OCI-LY1 (cell line): Measurements from ENCODE around the gene APOA4.

Experiments
- H2AFZ ChIP-seq: fragments of 200-600 bp; sonication (generic), shearing (Covaris generic); 2 replicates; pipeline ENCODE4 v1.6.0; 2014; ENCODE audit warnings: antibody characterized with exemption, mild to moderate bottlenecking, low read length
- H3F3A ChIP-seq: fragments of 200-600 bp; sonication (generic), shearing (Covaris generic); 2 replicates; pipeline ENCODE4 v1.6.0; 2014; ENCODE audit warnings: mild to moderate bottlenecking, antibody characterized with exemption, low read length, moderate library complexity; ENCODE audit not compliant: insufficient read depth
- H3K27ac ChIP-seq: fragments of 200-600 bp; sonication (generic); 2 replicates; pipeline ENCODE4 v1.5.1; 2014; ENCODE audit warnings: low read length, mixed run types, mild to moderate bottlenecking, low read depth; ENCODE audit not compliant: poor library complexity, severe bottlenecking
- H3K27me3 ChIP-seq: fragments of 200-600 bp; sonication (generic); 2 replicates; pipeline ENCODE4 v1.6.0; 2014; ENCODE audit warnings: antibody characterized with exemption, mild to moderate bottlenecking, low read length, moderate library complexity; ENCODE audit not compliant: insufficient read depth
- H3K36me3 ChIP-seq: fragments of 200-600 bp; sonication (generic); 2 replicates; pipeline ENCODE4 v1.6.1; 2014; ENCODE audit warnings: mild to moderate bottlenecking, antibody characterized with exemption, low read length, moderate library complexity, mixed read lengths; ENCODE audit not compliant: insufficient read depth
- H3K4me1 ChIP-seq: fragments of 200-600 bp; sonication (generic); 2 replicates; pipeline ENCODE4 v1.5.1; 2014; ENCODE audit warnings: mild to moderate bottlenecking, low read length, moderate library complexity; ENCODE audit not compliant: insufficient read depth, severe bottlenecking
- H3K4me2 ChIP-seq: fragments of 200-600 bp; sonication (generic), shearing (Covaris generic); 2 replicates; pipeline ENCODE4 v1.6.1; 2014; ENCODE audit warnings: low read length
- H3K4me3 ChIP-seq: fragments of 200-600 bp; sonication (generic); 2 replicates; pipeline ENCODE4 v1.5.1; 2014; ENCODE audit warnings: low read length, low read depth, mild to moderate bottlenecking, mixed read lengths; ENCODE audit not compliant: poor library complexity, severe bottlenecking
- H3K79me2 ChIP-seq: fragments of 200-600 bp; shearing (Covaris generic); 2 replicates; pipeline ENCODE4 v1.6.1; 2016; ENCODE audit warnings: mixed run types, low read length, mixed read lengths; ENCODE audit not compliant: insufficient read depth
- H3K9ac ChIP-seq: fragments of 200-600 bp; sonication (generic), shearing (Covaris generic); 2 replicates; pipeline ENCODE4 v1.6.1; 2014; ENCODE audit warnings: mild to moderate bottlenecking, low read length, mixed read lengths
- H3K9me2 ChIP-seq: fragments of 200-600 bp; sonication (generic), shearing (Covaris generic); 2 replicates; pipeline ENCODE4 v1.6.1; 2014; ENCODE audit warnings: low read depth, mild to moderate bottlenecking, low read length, mixed read lengths
- H3K9me3 ChIP-seq: fragments of 200-600 bp; shearing (Covaris generic); 2 replicates; pipeline ENCODE4 v1.6.1; 2014; ENCODE audit warnings: low read length, mixed read lengths
- H4K20me1 ChIP-seq: fragments of 200-600 bp; sonication (generic), shearing (Covaris generic); 2 replicates; pipeline ENCODE4 v1.6.0; 2016; ENCODE audit warnings: mild to moderate bottlenecking, low read length; ENCODE audit not compliant: insufficient read depth
- CTCF ChIP-seq: fragments of 200-600 bp; sonication (generic), shearing (Covaris generic); IDR thresholded peaks from 2 replicates; pipeline ENCODE4 v1.5.1; 2017; ENCODE audit warnings: mild to moderate bottlenecking, antibody characterized with exemption, low read length, moderate library complexity, mixed read lengths
- EZH2 ChIP-seq: fragments of 200-600 bp; sonication (generic), shearing (Covaris generic); IDR thresholded peaks from 2 replicates; pipeline ENCODE4 v1.8.0; 2017; ENCODE audit warnings: borderline replicate concordance, mixed run types, mild to moderate bottlenecking, antibody characterized with exemption, low read length, moderate library complexity, mixed read lengths

The APOA4 gene

GRCh38 chr11:116860303-116860702, 37.2 kb upstream of the APOA4 start:
- Histone ChIP-seq H4K20me1 (no peaks in the 10 kb centered on the region), H3K4me2 (no peak overlapping the region), H3F3A (no peaks in the 10 kb centered on the region), H3K27me3 (no peaks in the 10 kb centered on the region), H3K4me3 (no peak overlapping the region), H3K4me1 (no peaks in the 10 kb centered on the region), H3K79me2 (no peaks in the 10 kb centered on the region), H2AFZ (no peak overlapping the region), H3K9me3 (no peaks in the 10 kb centered on the region), H3K27ac (no peak overlapping the region), H3K9ac (no peak overlapping the region), H3K9me2 (no peaks in the 10 kb centered on the region), H3K36me3 (peaks cover 89% of the 10 kb centered on the region)
- TF ChIP-seq CTCF (no peak), EZH2 (no peak)

GRCh38 chr11:116859175-116859574, 36.1 kb upstream of the APOA4 start:
- H3K9me2 ChIP-seq: no peaks in the 10 kb centered on the region
- no peaks in the 10 kb centered on the region for H3K79me2 ChIP-seq
- H3K9ac ChIP-seq: no peak overlapping the region
- H2AFZ ChIP-seq: no peak overlapping the region
- H3K27ac ChIP-seq: no peak overlapping the region
- H3F3A ChIP-seq: no peaks in the 10 kb centered on the region
- H3K27me3 ChIP-seq: no peaks in the 10 kb centered on the region
- no peaks in the 10 kb centered on the region for H3K9me3 ChIP-seq
- H3K4me3 ChIP-seq: no peak overlapping the region
- no peaks in the 10 kb centered on the region for H4K20me1 ChIP-seq
- peaks cover 87% of the 10 kb centered on the region for H3K36me3 ChIP-seq
- TF ChIP-seq EZH2: no peak
- TF ChIP-seq CTCF: no peak
- H3K4me2 ChIP-seq: no peak overlapping the region
- H3K4me1 ChIP-seq: peaks cover 6% of the 10 kb centered on the region

GRCh38 chr11:116857936-116858335, 34.8 kb upstream of the APOA4 start:
- Histone ChIP-seq H3K4me1 (peaks cover 18% of the 10 kb centered on the region), H3K36me3 (peaks cover 80% of the 10 kb centered on the region), H3K27ac (no peak overlapping the region), H3F3A (no peaks in the 10 kb centered on the region), H4K20me1 (no peaks in the 10 kb centered on the region), H2AFZ (no peak overlapping the region), H3K9me2 (no peaks in the 10 kb centered on the region), H3K9ac (no peak overlapping the region), H3K9me3 (no peaks in the 10 kb centered on the region), H3K4me2 (no peak overlapping the region), H3K4me3 (no peak overlapping the region), H3K79me2 (no peaks in the 10 kb centered on the region), H3K27me3 (no peaks in the 10 kb centered on the region)
- TF ChIP-seq CTCF: no peak
- TF ChIP-seq EZH2: no peak
